GM04503 (cell line): ENCODE data around the gene SLCO2A1.

ENCODE experiments used
- DNase-seq: peaks from one replicate; pipeline ENCODE4 v3.0.0-alpha.2; 2012; ENCODE audit warnings: low read depth

Gene SLCO2A1

DNA sequence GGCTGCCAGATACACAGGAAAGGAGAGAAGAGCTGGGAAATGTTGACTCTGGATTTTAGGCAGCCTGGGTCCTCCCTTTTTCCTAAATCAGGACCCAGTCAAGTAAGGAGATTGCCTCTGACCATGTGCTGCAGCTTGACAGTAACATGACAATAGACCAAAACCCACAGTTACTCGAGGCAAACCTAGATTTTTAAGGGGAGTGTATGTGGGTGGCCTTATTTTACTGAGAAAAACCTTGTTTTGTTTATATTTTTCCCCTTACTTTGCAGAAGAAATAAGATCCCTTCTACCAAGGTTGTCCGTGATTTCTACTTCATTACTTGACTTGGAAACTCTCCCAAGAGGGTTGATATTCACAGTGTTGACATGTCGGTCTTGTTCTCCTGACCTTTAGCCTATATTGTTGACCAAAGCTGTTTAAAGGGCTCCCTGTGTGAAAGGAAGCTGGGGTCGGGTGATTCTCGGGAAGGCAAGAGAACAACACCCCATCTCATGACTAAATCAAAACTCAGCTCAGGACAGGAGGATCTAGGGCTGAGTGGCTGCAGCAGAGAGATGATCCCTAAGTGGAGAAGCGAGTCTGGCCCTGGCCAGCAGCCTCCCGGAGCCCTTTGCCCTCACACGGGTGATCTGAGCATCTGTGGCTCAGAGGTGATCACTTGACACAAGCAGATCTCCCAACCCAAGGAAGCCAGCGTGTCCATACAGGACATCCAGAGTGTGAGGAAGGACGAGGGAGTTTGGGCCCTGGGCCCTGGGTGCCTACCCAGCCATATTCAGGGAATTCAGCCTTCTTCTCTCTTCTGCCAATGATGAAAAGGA lies 31.0 kb upstream of the SLCO2A1 start:
- DNase-seq, result peak; percentile 21

DNA sequence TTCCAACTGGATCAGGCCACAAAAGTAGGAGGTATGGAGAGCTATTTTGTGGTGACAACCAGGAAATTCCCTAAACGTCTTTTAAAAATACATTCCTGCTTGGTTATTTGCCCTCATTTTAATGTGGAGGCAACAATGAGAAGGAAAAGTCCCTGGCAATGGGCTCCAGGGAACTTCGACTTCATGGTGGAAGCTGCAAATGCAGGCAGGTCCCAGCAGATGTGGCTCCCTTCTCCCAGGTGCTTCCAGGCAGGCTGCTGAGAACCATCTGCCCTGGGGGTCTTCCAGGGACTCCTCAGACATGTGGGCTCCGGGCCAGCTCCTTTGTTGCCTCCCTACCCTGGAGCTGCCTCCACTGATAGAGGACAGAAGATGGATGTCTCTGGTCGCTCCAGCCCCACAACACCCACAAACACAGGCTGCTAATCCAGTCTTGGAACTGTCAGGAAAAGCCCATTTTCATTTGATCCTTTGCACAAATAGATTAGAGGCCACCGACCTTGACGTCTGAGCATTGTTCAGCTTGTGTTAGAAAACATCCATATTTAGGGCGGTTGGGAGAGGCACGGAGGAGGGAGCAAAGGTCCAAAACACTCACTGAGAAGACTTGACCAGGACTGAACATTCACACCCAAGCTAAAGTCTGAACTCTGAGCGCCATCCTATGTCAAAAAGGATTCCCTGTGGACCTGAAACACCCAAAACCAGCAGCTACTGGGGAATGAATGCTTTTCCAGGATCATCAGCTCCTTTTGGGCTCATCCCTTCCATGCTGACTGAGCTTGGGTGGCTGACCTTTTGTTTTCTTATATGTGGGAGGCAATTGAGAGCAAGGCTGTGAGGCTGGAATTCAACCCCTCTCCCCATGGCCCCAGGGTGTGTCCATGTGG lies 30.2 kb upstream of the SLCO2A1 start:
- DNase-seq, result no peak

DNA sequence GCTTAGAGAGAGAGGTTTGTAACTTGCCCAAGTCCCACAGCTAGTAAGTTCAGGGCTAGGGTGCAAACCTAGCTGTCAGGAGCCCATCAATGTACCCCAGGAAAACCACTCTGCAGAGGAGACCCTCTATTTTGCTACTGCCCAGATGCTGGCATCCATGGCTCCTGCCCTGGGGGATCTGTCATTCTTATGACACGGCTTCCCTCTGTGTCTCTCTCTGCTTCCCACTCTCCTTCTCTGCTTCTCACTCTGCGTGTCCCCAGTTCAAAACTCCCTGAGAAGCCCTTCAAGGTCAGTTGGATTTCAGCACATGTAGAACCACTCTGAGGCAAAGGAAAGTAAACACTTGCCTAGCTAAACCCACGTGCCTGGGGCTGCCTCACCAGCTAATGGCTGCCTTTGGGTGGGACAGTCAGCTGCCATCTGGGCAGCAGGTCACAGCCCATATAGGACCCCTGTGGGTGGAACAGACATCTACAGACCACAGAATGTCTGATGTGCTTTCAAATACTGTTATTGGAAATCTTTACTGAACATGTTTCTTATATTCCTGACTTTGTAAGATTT lies 29.4 kb upstream of the SLCO2A1 start:
- DNase-seq, result no peak

DNA sequence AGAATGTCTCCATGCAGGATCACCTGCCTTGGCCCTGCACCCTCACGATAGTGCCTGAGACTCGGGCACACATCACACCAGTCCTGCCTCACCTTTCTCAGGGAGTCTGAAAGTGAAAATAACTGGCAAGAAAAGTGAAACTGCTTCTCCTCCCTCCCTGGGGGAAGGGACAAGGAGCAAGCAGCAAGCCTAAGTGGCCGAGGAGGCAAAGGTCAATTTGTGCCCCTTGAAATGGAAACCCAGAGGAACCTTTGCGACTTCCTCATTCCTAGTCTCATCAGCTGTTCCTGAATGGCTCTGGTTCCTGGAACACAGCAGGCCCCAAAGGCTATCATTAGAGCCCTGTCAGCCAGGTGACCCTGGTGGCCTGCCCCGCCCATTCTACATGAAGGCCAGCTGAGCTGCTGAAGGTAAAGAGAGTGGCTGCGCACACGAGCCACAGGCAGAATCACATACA lies 28.0 kb upstream of the SLCO2A1 start:
- DNase-seq, result no peak

DNA sequence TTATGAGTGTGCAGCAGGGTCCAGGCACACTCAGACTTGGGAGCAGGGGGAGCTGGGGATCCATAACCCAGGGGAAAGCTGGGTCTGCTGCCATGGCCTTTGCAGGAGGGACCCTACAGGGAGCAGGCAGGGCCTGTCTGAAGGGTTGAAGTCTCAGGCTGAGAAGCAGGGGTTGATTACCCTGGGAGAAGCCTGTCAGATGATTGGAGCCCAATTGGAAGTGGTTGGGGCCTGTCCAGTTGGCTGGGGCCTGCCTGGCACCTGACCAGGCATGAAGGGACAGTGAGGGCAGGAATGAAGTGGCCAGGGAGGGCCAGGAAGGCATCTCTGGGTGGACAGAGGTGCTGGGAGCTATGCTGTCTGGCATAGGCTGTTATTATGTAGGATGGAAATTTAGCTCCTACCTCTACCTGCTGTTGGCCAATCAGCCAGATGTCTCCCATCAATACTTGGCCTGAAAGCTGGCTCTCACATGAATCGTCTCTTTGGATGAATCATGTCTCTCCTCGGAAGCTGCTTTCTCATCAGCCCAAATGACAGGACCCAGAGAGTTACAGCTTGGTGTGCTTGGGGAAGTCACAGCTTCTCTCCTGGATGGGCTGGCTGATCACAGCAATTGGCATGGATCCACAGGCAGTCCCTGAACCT lies 27.4 kb upstream of the SLCO2A1 start:
- DNase-seq, result no peak

DNA sequence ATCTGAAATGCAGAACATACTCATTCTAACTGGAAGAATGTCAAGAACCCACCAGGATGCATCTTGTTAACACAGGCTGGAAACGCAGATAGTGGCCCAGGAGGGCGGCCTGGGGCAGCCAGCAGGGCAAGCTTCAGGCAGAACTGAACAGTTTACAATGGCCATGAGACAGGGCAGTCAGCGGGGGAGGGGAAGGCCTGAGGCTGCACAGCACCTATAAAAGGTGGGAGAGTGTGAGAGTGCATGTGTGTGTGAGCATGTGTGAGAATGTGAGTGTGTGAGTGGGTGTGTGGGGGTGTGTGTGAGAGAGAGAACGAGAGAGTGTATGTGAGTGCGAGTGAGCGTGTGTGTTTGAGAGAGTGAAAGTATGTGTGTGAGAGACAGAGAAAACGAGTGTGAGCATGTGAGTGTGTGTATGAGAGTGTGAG lies 26.8 kb upstream of the SLCO2A1 start:
- DNase-seq, result no peak

DNA sequence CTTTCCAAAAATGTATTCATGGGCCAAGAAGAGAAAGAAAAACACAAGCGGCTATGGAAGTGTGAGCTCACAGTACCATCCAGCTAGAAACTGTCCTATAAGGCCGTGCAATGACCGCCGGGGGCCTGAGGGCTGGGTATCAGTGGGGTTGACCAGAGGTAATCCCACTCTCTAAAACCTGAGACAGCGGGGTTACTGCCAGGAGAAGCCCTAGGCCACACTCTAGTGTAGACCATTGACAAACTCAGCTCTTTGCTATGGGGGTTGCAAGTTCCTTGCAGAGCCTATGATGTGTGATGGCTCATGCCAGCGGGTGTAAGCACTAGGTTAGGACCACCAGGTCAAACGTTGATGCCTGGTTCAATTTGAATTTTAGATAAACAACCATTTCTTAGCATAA lies 25.9 kb upstream of the SLCO2A1 start:
- no peak for DNase-seq

DNA sequence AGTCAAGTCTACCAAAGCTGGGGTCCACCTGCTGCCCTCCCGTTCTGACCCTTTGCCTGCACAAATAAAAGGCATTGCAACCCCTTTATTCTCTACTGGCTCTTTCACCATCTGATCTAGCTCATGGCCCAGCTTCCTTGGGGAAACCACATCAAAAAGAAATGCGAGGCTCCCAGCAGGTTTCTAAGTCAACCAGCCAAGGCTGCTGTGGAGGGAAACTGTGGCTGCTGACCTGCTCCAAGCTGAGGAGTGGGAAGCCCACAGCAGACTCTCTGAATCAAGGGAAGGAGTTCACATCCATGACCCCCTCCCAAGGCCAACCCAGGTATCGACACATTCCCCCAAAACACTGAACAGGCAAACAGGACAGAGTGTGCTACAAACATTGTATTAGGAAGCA lies 25.2 kb upstream of the SLCO2A1 start:
- no peak for DNase-seq

DNA sequence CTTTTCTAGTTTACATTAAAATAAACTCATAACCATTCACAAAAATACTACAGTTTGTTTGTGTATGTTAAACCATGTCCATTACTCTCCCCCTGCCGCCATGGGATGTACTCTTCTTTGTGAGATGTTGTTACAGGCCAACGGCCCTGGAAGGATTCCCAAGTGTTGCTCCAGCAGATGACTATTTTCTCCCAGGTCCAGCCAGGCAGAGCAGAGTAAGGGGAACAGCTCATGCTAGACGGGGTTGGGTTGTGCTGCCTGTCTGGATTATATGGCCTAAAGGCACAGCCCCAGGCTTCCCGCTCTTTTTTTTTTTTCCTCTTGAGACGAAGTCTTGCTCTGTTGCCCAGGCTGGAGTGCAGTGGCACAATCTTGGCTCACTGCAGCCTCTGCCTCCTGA lies 24.5 kb upstream of the SLCO2A1 start:
- DNase-seq, result no peak

DNA sequence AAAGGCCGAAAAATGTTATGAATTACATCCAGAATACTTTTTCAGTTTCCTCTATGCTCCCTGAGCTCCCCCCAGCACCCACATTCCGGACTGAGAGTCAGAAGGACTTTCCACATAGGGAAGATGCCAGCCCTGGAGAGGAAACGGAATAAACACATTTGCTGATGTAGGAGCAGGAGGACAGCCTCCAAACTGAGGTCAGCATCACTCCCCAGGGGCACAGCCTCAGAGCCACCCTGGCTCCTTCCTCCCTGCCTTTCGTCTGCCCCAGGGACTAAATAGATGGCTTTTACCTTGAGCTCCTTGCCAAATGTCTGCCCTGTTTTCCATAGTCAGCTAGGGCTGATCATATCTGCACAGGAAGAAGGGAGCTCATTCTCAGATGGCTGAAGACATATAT lies 22.6 kb upstream of the SLCO2A1 start:
- DNase-seq, result no peak

DNA sequence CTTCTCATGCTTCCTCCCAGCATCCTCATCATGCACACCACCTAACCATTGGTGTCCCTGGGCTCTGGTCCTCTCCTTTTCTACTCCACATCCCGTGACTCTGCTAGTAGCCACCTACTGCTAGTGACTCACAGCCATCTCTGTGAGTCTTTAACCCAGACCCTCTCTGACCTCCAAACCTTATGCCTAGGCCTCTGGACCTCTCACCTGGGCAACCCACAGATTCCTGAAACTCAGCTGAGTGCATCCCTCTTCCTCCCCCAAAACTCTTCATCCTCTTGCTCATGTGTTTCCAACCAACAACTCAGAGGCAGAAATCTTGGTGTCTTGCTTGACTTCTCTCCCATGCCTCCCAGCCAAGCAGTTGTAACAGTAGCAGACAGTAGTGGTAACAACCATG lies 20.0 kb upstream of the SLCO2A1 start:
- no peak for DNase-seq

DNA sequence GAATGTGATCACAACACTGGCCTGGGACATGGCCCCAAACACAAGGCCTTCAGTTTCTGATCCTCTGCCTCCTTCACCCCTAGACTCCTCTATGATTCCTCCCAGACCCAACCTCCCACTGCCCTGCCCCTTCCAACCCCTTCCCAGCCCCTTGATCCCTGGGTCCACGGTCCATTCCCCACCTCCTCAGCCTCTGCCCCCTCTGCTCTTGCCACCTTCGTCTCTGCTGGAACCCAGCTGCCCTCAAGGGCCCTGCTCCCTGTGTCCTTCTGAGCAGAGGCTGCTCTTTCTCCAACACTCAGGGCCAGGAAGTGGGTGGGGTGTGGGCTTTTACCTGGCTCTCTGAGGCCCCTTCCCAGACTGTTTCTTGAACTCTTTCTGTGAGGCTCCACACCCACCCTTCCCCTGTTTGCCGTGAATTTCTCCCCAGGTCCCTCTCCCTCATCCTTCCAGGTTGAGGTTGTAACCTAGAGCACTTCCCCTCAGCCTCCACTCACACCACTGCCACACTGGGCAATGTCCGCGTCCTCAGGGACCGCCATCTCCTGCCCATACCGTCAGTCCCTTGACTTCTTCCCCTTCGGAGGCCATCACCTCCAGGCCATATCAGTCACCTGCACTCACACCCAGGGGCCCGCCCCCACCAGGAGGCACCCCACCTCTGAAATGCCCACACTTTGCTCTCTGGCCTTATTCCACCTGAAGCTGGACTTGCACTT lies 18.7 kb upstream of the SLCO2A1 start:
- no peak for DNase-seq

DNA sequence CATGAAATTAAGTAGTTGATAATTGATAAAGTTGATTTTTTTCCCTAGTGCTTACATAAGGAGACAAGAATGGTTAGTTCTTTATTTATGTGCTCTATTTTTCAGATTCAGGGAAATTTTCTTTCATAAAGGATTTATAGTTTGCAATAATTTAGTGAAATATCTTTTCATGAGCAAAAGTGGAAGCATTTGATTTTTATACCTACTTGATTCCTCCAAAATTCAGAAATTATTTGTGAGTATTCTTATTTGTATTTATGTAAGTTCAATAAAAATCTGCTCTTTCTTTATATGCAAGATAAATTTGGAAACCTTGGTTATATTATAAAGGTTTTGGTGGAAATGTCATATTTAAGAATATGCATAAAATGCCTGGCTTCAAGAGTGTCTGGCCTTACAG lies 14.7 kb upstream of the SLCO2A1 start:
- DNase-seq, result no peak

DNA sequence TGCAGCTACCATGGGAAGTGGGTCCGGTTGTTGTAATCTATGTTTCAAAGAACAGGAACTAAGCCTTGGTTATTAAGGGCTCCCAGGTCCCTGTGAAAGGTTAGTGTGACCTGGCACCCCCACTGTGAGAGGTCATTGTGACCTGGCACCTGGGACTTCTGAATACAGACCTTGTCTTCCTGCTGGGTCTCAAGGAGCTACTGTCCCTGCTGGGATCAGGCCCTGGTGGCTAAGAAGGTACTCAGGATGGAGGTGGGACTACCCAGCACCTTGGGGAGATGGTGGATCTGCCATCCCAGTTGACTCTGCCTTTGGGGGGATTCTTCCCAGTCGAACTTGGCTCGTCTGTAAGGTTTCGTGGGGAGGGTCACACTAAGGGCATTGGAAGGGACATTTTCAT lies 10.3 kb upstream of the SLCO2A1 start:
- DNase-seq, result no peak

DNA sequence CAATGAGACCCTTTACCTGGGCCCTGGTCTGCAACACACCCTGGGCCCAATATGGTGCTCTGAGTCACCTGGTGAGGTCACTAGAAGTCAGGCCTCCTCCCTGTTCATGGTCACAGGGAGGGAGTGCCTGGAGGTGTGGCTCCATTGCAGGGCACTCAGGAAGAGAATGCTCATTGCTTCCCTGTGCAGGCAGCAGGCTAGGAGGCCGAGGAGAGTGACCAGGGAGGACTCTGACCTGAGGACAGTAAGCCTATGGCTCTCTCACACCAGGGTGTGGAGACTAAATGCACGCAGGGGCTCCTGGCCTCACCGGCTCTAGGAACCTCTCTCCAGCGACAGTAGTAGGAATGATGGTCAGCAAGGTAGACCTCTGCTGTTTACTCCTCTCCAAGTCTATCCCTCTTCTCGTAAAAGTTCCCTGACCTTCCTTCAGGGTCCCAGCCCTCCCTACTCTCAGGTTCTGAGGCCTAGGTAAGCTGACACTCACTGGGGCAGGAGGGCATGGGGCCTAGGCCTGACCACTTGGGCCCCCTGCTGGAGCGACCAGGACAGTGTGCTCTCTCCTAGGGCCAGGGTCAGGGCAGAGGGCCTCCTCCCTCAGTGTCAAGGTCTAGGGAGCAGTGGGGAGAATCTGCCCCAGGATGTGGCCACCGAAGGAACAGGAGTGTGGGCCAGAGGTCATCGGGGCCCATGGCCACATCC lies 9.6 kb upstream of the SLCO2A1 start:
- no peak for DNase-seq

DNA sequence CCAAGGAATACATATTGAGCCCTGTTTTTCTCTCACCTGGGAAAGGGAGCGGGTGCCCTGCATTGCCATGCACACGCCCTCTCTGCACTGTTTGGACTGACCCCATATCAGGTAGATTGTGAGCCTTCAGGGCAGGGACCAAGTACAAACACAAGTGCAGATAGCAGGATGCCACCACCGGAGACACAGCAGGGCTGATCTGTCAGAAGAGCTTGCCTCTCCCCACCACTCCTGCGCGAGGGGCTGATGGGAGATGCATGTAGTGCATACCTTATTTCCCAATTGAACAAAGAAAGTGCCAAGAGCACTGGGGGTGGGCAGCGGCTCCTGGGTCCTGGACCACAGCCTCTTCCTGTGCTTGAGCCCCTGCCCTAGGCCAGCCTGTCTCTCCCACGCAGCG lies 9.0 kb upstream of the SLCO2A1 start:
- DNase-seq, result no peak

DNA sequence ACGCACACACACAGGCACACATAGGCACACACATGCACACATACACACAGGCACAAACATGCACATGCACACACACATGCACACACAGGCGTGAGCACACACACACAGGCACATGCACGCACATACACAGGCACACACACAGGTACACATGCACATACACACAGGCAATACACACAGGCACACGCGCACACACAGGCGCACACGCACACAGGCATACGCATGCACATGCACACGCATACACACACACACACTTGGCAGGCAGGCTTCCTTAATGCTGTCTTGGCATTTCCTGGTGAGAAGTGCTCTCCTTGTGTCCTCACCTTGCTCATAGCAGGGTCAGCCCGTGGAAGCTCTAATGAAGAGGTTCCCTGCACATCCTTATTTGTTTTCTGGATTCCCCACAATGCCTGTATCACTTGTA lies 8.4 kb upstream of the SLCO2A1 start:
- DNase-seq, result no peak

DNA sequence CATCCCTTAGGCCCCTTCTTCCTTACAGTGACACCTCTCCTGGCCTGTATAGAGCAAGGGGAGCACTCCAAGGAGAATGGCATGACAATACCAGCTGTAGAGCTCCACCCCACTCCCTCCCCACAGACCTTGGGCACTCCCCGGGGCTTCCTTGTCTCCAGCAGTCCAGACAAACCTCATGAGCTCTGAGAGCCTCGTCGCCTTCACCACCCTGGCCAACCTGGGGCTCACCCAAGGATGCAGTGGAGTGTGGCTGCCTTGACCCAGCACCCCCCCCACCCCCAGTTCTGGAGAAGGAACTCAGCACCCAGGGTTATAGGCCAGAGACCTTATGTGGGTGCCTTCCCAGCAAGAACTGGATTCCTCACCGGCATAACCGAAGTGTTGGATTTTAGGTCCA lies 7.4 kb upstream of the SLCO2A1 start:
- no peak for DNase-seq

DNA sequence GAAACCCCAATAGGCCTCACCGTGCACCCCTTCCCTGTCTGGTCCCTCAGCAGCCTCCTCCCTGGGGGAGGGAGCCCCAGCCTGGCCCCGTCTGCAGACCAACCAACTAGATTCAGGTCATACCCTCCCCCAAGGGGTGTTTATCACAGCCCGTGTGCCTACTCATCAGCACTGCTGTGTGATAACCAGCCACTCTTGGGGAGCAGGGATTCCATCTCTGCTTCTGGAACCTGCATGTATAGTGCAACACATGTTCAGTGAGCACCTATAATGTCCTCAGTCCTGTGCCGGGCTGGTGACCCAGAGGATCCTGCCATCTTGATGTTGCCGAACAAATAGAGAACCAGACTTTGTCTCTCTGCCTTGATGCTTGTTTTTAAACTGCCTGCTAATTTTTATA lies 6.6 kb upstream of the SLCO2A1 start:
- no peak for DNase-seq

DNA sequence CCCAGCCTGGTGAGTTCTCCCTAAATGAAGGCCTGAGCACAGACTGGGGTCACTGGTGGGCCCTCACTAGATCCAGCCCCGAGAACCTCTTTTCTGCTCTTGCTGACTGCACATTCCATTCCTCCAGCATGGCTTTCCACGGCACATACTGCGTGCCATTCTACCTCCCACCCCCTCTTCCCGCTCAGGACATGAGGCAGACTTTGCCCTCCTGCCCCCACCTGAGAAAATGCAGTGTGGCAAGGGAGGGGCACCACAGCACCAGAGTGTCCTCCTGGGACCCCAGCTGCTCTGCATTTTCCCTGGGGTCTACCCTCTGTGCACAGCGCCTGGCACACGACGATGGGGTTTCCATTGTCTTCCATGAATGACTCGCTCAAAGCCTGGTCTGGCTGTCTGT lies 6.1 kb upstream of the SLCO2A1 start:
- DNase-seq, result no peak
